Psoas muscle (tissue), 8 donors: ENCODE measurements around the gene IDH2. TPM values are rescaled to one million over a fixed set of nuclear protein-coding genes. Genes with fewer than 3 reads are reported as not detected.
A peak's percentile ranks its signal among the peaks of the same experiment; 100 is the strongest.

ENCODE experiments used
- ATAC-seq, 4 donors: fragments of 200-7000 bp; cut with Tn5 transposase; one replicate each; pipeline ENCODE4 v1.9.1; 2020; ENCODE audit warnings: moderate library complexity in 3 of 4, mild to moderate bottlenecking in 2 of 4
- DNase-seq, 2 donors: peaks; one replicate each; pipeline ENCODE4 v3.0.0-alpha.2; 2020
- H3K27ac ChIP-seq: fragments of 200-600 bp; one replicate; pipeline ENCODE4 v1.8.0; 2022
- H3K27me3 ChIP-seq, 3 donors: fragments of 200-600 bp in 1 of 3; one replicate each; pipeline versions ENCODE4 v1.6.1 to v1.8.0; 2013 to 2022; ENCODE audit warnings: low read length in 2 of 3, mild to moderate bottlenecking in 2 of 3, moderate library complexity in 1 of 3; ENCODE audit not compliant: insufficient read depth in 3 of 3
- H3K36me3 ChIP-seq, 2 donors: fragments of 200-600 bp in 1 of 2; one replicate each; pipeline versions ENCODE4 v1.6.1 to v1.8.0; 2013 to 2022; ENCODE audit warnings: low read depth in 1 of 2, mild to moderate bottlenecking in 1 of 2, moderate library complexity in 1 of 2; ENCODE audit not compliant: insufficient read depth in 1 of 2
- H3K4me1 ChIP-seq: fragments of 200-600 bp; one replicate; pipeline ENCODE4 v1.8.0; 2022
- H3K4me3 ChIP-seq: fragments of 200-600 bp; one replicate; pipeline ENCODE4 v1.8.0; 2022; ENCODE audit warnings: mild to moderate bottlenecking
- H3K9me3 ChIP-seq: fragments of 200-600 bp; one replicate; pipeline ENCODE4 v1.8.0; 2022
- CTCF ChIP-seq: fragments of 200-600 bp; IDR thresholded peaks from one replicate; pipeline ENCODE4 v1.8.0; 2022; ENCODE audit warnings: antibody characterized with exemption
- WGBS, 3 donors: extraction: QIAGEN DNeasy Blood & Tissue Kit; methylation state at CpG; one replicate each; pipeline versions ENCODE4 v1.1.6 to v1.1.7; 2013; 5-methylcytosine and 5-hydroxymethylcytosine counted together
- intact Hi-C, 2 donors: fragments of 100-400 bp; cut with DNase I; formaldehyde crosslinking; loops; one replicate each; pipeline versions ENCODE4 v1.11.0 to v1.14.2; 2022
- polyA plus RNA-seq, 3 donors: library from polyadenylated mRNA; stranded (reverse); fragments of 200-250 nt; gene quantifications; one replicate each; pipeline ENCODE4 v1.2.3, GENCODE V29; 2013
- total RNA-seq, 4 donors: library from RNA; stranded (reverse); fragmentation: NEBNext Ultra II Directional in 2 of 4; extraction: Animal tissue kit (Norgen Biotek cat#: 25700) in 2 of 4; gene quantifications; one replicate each; pipeline versions ENCODE4 v1.2.1 to v1.2.4, GENCODE V29; 2021 to 2023
- donor health status: healthy with polysubstance abuse.
- donor health status: DM: no; HTN: no; CAD: no; lungs with moderate emphysema.
- donor health status: Bipolar disorder and iron deficiency.
- donor health status: healthy.
- donor health status: DM: yes; HTN: yes; CAD: no.
- donor health status: DM: no; HTN: no; CAD: no.
- donor health status: DM: no; HTN: no; CAD: no.
- donor health status: DM: yes; HTN: yes; CAD: no.

The IDH2 gene
- total and polyA plus RNA-seq, 7 donors: 365 to 926 (median 695) TPM

- Histone ChIP-seq H3K36me3 (no peaks in the 10 kb centered on the region), H3K27me3 (no peaks in the 10 kb centered on the region), H3K27ac (no peak overlapping the region), H3K9me3 (no peaks in the 10 kb centered on the region), H3K4me1 (peaks cover 19% of the 10 kb centered on the region), H3K4me3 (no peak overlapping the region)
- TF ChIP-seq CTCF: no peak
- DNase-seq: peak in 1 of 2 donors; percentile 9
- intact Hi-C loops: no loop called here
- WGBS, 3 donors: 60 to 77% (median 70%) methylated on average over 9 of the region's 9 CpGs
- ATAC-seq: peak in 2 of 4 donors; percentile 21 to 59
Observed at GRCh38 chr15:90036343-90036742, 65.9 kb downstream of the IDH2 start.

DNA sequence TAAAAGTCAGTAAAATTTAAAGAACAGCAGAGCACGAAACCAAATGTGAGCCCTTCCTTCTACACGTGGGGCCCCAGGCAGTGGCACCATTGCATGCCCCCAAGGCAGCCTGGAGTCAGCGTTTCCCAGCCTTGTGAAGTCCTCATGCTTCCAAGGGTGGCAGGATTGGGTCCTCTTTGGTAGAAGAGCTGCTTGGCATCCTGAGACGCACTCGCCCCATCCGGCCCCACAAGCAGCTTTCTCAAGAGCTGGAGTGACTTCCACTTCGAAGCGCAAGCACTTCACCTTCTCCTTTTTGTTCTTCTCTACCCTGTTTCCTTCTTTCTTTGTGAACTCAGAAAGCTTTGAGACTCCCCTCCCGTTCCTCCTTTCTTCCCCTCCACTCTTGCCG lies 66.4 kb downstream of the IDH2 start:
- Histone ChIP-seq H3K9me3 (no peaks in the 10 kb centered on the region), H3K27ac (no peak overlapping the region), H3K4me1 (peaks cover 19% of the 10 kb centered on the region), H3K36me3 (no peaks in the 10 kb centered on the region), H3K27me3 (no peaks in the 10 kb centered on the region), H3K4me3 (no peak overlapping the region)
- intact Hi-C loops: no loop called here
- ATAC-seq (no peak), DNase-seq (peak; percentile 27 to 57)
- WGBS, 3 donors: 83 to 86% (median 85%) methylated on average over 10 of the region's 10 CpGs
- no peak for TF ChIP-seq CTCF

DNA sequence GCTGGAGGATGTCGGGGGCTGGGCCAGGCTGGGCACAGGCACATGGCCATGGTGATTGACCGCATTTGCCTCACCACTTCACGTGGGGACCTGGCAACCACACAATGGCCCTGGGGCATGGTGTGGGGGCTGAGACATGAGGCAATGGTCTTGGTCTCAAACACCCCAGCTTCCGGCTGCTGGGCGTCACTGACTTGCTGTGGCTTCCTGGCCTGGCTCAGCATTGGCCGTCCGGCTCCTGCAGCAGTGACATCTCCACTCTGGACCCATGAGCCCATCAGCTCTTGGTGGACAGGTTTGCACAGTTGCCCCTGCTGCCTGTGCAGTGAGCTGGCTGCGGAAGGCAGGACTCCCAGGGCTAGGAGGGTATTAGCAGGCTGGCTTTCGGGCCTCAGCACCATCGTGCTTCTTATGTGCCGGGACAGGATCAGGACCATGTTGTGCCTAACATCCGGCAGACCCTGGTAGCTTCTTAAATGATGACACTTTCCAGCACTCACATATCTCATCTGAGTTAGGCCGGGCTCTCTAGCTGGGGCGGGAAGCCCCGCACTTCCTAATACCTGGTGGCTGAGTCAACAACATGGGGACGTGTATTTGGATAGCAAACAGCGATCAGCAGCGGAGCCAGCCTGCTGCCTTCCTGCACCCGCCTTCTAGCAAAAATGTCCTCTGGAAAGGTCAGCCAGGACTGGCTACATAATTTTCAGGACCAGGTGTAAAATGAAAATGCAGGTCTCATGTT lies 67.0 kb downstream of the IDH2 start:
- peak; percentile 59 to 75 for DNase-seq
- Histone ChIP-seq H3K4me1 (peaks cover 20% of the 10 kb centered on the region), H3K9me3 (no peaks in the 10 kb centered on the region), H3K27me3 (no peaks in the 10 kb centered on the region), H3K36me3 (no peaks in the 10 kb centered on the region), H3K4me3 (no peak overlapping the region), H3K27ac (peak overlapping the region; percentile 42)
- no peak for TF ChIP-seq CTCF
- ATAC-seq: peak in 3 of 4 donors; percentile 15 to 32 (median 20)
- 78 to 83% (median 81%) methylated on average over 19 of the region's 19 CpGs for WGBS, 3 donors
- intact Hi-C loops: no loop called here

GRCh38 chr15:90033448-90033847 lies 68.8 kb downstream of the IDH2 start:
- intact Hi-C loops: no loop called here
- no peaks in the 10 kb centered on the region for H3K9me3 ChIP-seq
- no peaks in the 10 kb centered on the region for H3K27me3 ChIP-seq
- H3K4me1 ChIP-seq: peaks cover 23% of the 10 kb centered on the region
- H3K36me3 ChIP-seq: no peaks in the 10 kb centered on the region
- WGBS, 3 donors: 75 to 80% (median 76%) methylated on average over 6 of the region's 6 CpGs
- no peak for DNase-seq
- H3K27ac ChIP-seq: no peak overlapping the region
- no peak for ATAC-seq
- no peak overlapping the region for H3K4me3 ChIP-seq
- no peak for TF ChIP-seq CTCF

Other genes starting within 250 kb of the IDH2 start
- gene AP3S2, start 208.5 kb downstream of the IDH2 start, total RNA-seq: 10 to 100 TPM; 40.6 to 61.0 (median 46.6) TPM
- gene AP3S2, start 208.5 kb downstream of the IDH2 start, polyA plus RNA-seq: 10 to 100 TPM; 18.0 to 74.3 (median 26.6) TPM
- gene ARPIN, start 189.5 kb downstream of the IDH2 start, total RNA-seq: 10 to 100 TPM in 1 of 4 donors, 1 to 10 TPM in 3; 5.3 to 10.3 (median 9.7) TPM
- 1 to 10 TPM; 3.5 to 8.9 (median 4.3) TPM for gene ARPIN, start 189.5 kb downstream of the IDH2 start, polyA plus RNA-seq
- gene ZNF710, start 101.1 kb downstream of the IDH2 start, total RNA-seq: 1 to 10 TPM; 3.1 to 8.1 (median 5.6) TPM
- gene ZNF710, start 101.1 kb downstream of the IDH2 start, polyA plus RNA-seq: 1 to 10 TPM; 1.3 to 4.5 (median 1.9) TPM
- 10 to 100 TPM in 1 of 4 donors, 1 to 10 TPM in 3; 4.4 to 10.8 (median 4.5) TPM for gene SEMA4B, start 98.9 kb upstream of the IDH2 start, total RNA-seq
- gene SEMA4B, start 98.9 kb upstream of the IDH2 start, polyA plus RNA-seq: 1 to 10 TPM; 1.4 to 3.3 (median 1.8) TPM
- gene CIB1, start 131.5 kb upstream of the IDH2 start, total RNA-seq: 10 to 100 TPM; 45.7 to 58.1 (median 56.6) TPM
- 100 to 1,000 TPM in 1 of 3 donors, 10 to 100 TPM in 2; 72.0 to 154 (median 96.5) TPM for gene CIB1, start 131.5 kb upstream of the IDH2 start, polyA plus RNA-seq
- 1 to 10 TPM; 1.3 to 4.5 (median 2.6) TPM for gene GDPGP1, start 131.7 kb upstream of the IDH2 start, total RNA-seq
- 1 to 10 TPM in 2 of 3 donors, under 1 TPM in 1; 0.96 to 5.9 (median 3.1) TPM for gene GDPGP1, start 131.7 kb upstream of the IDH2 start, polyA plus RNA-seq
- gene TTLL13, start 147.1 kb upstream of the IDH2 start, total RNA-seq: under 1 TPM in 2 of 4 donors, not detected in 2; 0.08 to 0.69 TPM
- under 1 TPM; 0.03 to 0.13 (median 0.05) TPM for gene TTLL13, start 147.1 kb upstream of the IDH2 start, polyA plus RNA-seq
- 100 to 1,000 TPM; 188 to 219 (median 200) TPM for gene NGRN, start 163.2 kb upstream of the IDH2 start, total RNA-seq
- gene NGRN, start 163.2 kb upstream of the IDH2 start, polyA plus RNA-seq: 100 to 1,000 TPM; 212 to 298 (median 221) TPM
- 10 to 100 TPM in 2 of 4 donors, 1 to 10 TPM in 2; 7.6 to 19.6 (median 11.8) TPM for gene ZNF774, start 249.8 kb upstream of the IDH2 start, total RNA-seq
- 1 to 10 TPM; 2.8 to 7.9 (median 4.3) TPM for gene ZNF774, start 249.8 kb upstream of the IDH2 start, polyA plus RNA-seq